Medulla oblongata (tissue), 1 donor: ENCODE data around the gene UQCRQ.

Experiments
- DNase-seq: peaks from one replicate; pipeline ENCODE4 v3.0.0-alpha.2; 2015; ENCODE audit errors: extremely low spot score

Gene UQCRQ

DNA sequence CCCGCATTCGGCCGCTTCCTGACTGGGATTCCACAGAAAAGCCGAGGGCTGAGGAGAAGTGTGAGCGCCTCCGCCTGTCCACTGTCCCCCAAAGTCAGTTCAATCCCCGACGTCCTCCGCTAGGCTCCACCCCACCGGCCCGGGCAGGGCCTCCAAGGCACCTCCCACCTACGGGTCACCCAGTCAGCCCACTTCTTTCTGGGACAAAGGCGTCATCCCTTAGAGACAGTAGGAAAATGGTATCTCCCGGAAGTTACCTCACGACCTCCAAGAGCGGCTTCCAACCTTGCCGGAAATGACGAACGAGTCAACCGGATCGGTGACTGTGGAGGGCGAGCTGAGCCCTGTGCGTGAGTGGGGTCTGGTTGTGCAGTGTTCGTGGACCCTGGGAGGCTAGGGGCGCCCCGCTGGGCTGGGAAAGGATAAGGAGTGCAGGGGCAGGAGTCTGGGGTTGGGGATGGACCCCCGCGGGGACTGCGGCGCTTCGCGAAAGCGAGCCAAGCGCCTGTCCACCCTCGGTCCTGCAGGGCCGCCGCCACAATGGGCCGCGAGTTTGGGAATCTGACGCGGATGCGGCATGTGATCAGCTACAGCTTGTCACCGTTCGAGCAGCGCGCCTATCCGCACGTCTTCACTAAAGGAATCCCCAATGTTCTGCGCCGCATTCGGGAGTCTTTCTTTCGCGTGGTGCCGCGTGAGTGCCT is at the start of gene UQCRQ, which contains the start of gene GDF9:
Gene UQCRQ, plus strand, starts transcription at position 301 of the 704 bp plus-strand sequence. Its CDS starts 240 bp downstream, at position 541.
Gene GDF9, minus strand, starts transcription at position 128 of the 704 bp plus-strand sequence. CDS start 1,936 bp downstream, outside the sequence.
- DNase-seq: peak; percentile 100

DNA sequence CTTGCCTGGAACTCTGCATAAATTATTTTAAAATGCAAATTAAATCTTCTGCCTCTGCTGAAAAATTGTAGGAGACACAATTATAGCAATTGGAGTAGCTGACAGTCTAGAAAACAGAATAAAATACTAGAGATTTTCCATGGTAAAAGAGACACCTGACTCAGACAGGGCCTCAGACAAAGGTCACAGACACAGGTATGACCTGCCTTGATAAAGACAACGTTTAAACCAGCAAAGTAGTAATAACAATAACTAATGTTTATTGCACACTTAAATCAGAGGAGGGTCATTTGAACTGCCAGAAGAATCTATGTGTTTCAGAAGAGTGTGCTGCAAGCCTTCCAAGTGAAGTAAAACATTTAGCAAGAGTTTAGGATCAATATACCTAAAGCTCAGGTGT is 49.4 kb upstream of the UQCRQ start:
- DNase-seq: no peak

DNA sequence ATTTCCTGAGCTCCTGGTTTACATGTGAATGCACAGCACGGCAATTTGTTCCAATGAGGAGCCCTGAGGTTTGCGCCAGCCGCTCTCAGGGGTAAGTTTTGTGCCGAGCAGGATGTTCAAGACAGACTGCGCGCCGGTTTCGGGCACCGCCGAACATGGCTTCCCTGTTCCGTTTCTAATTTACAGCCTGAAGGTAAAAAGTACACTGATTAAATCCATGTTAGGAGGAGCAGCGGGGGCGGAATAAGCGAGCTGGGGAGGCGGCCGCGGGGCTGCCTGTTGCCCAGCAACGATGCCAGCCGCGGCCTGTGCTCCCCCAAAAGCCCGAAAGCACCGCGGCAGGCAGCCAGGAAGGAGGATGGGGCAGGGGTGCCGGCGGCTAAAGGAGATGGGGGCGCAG is 47.0 kb upstream of the UQCRQ start:
- peak; percentile 34 for DNase-seq

DNA sequence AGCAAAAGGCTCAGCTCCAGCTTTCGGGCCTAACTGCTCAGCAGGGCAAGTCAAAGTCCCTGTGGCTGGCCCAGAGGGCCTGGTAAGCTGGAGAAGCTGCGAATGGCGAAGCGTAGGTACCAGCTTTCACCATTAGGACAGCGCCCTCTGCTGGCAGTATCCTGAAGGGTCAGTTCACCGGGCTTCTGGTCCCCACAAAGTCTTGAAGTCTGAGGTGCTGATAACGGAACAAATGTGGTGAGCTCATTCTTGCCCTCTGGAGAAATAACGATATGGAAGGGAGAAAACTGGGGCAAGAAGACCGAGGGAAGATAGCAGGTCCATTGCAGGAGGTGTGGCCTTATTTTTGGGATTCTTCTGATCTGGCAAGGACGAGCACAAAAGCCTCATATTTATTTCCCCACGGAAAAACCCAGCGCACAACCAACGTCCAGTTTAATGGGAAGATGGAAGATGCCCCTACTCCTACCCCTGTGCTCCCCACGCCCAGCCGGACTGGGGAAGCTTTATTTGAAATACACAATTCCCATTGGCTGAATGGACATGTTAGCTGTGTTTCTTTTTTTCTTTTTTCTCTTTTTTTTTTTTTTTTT is 46.2 kb upstream of the UQCRQ start:
- peak; percentile 99 for DNase-seq

DNA sequence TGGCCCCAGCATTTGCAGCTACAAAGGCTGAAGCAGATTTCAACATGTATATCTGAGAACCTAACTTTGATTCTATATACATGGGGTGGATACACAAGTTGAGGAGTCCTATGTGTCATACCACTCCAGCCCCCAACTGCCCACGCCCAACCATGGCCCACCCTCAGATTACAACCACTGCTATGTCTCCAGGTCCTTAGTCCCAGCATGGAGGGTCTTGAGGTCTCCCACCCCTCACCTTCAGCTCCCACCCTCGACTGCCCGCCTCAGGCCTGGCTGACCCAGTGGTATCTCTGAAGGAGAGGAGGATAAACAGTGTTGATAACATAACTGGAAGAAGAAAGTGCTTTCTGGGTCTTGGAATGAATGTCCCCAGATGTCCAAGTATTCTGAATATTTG is 45.1 kb upstream of the UQCRQ start:
- no peak for DNase-seq

DNA sequence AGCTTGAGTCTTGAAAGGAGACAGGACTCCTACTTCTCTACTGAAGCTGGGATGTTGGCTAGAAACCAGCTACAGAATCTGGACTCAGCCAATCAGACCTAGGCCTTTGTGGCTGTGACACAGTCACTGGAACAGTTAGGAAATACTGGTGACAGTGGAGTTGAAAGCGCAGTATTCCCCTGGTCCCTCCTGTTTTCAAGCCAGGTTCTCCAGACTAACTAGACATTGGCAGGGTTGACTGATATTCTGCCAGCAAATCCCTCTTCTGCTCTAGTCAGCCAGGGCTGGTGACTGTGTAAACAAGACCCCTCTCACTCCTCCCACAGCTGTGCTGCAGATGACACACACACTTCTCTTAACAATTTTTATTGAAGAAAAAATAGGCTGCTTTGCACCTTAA is 44.7 kb upstream of the UQCRQ start:
- DNase-seq: peak; percentile 87

DNA sequence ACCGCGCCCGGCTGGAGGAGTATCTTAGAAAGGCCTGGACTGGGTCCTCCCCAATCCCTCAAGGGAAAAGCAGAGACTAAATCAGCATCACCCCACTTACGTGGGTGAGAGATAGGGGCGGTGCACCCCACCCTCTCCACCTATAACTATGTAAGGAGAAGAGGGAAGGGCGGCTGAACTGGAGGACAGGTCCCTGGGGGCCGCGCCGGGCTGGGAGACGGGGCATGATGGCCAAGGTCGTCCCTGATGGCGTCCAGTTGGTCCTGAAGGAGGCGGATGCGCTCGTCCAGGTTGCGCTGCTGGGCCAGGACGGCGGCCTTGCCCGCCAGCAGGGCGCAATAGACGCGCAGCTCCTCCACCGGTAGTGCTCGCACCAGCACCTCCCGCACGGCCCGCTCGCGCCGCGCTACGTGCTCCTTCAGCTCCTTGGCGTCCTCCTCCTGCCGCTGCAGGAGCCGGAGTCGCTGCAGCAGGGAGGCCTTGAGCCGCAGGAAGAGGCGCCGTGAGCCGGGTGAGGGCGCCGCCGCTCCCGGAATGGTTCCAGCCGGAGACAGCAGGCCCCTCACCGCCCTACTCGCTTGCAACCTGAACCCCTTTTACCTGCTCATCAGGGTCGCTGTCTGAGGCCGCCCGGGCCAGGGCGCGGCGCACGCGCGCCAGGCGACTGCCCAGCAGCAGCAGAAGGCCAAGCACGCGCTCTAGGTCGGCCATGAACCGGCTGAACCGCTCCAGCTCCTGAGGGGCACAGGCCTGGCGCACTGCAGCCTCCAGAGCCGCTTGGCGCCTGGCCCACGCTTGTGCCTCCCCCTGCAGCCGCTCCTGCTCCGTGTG is 43.6 kb upstream of the UQCRQ start:
- no peak for DNase-seq

DNA sequence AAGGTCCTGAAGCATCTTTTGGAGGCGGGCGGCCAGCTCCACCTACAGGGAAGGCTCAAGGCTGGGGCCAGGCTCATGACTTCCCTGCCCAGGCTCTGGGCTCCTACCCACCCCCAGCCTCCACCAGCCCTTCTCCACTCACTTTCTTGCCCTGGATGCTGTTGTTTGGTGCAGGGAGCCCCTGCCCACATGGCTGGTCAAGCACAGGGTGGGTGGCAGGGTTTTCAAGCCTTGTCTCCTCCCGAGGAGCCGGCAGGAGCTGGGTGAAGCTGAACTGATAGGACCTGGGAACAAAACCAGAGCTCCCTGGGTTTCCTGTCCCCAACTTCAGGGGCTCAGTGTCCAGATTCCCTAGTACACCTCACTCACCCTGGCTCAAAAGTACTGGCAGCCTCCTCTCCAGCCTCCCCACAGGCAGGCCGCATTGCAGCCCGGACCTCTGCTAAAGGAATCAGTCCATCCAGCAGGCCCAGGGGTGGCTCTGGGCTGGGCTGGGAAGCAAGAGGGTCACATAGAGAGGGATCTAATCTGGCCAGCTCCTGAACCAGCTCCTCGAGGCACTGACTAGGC is 42.9 kb upstream of the UQCRQ start:
- peak; percentile 13 for DNase-seq

DNA sequence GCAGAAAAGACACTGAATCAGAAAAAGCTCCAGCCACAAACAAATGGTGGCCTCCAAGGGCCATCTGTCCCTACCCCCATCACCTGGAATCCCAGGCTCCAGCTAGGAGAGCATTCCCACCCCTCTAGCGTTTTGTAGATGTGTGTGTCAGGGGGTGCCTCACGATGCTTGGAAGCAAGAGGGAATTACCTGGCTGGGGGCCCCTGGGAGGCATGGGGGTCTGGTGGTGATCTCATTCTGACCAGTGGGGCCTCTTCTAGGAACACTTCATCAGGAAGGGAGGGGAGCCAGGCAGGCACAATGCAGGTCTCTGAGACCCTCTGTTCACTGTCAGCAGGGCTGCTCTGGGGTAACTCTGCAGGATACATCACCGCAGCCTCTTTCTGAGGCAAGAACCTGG is 42.0 kb upstream of the UQCRQ start:
- no peak for DNase-seq

DNA sequence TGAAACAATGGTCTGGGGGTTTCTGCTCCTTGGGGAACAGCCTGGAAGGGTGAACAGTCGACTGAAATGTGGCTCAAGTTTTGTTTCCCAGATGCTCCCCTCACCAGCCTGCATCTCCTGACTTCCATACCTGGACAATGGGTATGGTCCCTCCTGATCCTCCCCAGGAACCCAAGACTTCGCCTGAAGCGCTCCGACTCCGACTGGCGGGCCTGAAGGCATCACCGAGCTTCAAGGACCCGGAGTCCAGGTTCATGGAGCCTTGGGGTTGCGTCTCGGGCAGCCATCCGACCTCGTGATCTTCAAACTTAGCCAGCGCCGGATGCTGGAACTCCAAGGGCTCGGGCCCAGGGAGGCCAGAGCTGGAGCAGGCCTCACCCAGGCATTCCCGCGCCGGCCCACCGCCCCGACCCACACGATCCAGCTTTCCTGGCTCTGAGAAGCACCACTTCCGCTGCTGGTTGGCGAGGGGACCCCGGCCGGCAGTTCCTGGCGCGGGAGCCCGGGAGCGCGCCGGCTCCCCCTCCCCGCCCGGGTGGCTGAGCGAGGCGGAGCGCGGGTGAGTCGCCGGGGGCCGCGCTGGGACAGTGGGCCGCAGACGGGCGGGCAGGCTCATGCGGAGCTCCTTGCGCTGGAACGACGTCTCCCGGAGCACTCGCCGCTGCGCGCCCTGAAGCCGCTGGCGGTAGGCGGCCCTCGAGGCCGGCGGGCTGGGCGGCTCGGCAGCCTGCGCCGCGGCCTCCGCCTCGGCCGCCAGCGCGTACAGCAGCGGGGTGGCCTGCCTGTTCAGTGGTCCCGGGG is 41.2 kb upstream of the UQCRQ start:
- no peak for DNase-seq

DNA sequence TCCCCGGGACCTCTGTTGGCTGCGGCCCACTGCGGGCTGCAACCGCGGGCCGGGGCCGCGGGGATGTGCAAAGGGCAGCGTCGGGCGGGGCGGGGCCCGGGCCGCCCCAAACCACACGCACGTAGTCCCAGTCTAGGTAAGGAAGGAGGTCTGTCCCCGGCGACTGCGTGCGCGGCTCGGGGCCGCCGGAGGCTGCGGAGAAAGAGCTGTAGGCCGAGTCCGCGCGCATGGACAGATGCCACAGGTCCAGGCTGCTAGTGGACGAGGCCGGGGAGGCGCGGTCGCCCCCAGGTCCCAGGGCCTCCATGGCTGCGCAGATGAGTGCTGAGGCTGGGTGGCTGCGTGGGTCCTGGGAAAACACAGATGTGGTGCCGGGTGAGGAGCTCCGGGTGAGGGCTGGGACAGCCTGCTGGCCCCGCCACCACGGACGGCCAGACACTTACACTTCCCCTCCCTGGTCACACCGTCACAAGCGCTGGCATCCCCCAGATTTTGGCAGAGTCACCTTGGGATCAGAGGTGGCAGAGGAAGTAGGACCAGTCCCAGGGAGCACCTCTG is 40.5 kb upstream of the UQCRQ start:
- DNase-seq: no peak

DNA sequence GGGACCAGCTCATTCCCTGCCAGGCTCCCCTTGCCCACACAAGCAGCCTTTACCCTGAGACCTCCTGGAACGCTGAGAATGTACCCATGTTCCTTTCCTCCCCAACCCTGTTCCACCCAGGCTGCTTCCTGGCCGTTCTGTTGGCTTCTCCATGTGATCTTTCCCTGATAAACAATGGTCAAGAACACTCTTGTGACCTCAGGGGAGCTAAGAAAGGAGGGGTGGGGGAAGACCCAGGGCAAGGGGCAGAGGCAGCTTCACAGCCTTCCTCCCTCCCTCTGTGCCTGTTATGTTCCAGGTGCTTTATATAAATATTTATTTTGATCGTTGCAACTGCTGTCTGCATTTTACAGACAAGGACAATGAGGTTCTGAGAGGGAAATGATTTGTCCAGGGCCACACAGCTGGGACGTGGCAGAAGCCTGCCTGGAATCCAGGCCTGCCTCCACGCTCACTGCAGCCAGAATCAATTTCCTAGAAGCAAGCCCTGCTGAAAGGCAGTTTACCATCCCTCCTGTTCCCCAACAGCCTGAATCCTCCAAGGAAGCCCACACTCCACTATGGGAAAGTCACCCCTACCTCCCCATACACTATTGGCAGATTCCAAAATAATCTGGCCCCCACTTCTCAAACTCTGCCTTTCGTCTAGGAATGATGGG is 39.9 kb upstream of the UQCRQ start:
- peak; percentile 18 for DNase-seq

DNA sequence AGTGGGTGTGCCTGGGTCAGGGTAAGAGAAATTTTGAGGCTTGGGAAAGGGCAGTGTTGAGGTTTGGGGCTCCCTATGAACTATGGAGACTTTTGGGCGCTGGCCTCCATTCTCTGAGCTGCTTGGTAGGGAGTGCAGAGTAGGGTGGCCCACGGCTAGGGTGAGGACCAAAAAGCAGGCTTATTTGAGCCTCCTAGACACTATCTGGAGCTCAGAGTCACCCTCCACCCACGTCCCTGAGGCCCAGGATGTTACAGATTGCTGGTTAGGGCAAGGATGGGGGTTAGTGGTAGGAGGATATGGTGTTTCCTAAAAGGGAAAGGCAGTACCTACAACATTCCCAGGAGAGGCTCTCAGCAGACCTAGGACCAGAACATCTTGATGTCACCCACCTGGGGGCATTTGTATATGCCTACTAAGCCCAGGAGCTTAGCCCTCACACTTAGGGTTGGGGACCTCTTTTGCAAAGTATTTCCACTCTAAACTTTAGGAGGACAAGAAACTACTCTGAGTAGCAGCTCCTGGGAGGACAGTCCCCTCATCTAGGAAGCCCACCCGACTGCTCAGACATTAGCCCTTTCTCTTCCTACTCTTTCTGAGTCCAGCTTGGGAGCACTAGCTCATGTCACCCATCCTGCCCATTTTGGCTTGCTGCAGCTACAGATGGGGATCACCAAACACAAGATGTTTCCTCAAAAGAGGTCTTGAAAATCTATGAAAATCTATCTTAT is 38.3 kb upstream of the UQCRQ start:
- no peak for DNase-seq

DNA sequence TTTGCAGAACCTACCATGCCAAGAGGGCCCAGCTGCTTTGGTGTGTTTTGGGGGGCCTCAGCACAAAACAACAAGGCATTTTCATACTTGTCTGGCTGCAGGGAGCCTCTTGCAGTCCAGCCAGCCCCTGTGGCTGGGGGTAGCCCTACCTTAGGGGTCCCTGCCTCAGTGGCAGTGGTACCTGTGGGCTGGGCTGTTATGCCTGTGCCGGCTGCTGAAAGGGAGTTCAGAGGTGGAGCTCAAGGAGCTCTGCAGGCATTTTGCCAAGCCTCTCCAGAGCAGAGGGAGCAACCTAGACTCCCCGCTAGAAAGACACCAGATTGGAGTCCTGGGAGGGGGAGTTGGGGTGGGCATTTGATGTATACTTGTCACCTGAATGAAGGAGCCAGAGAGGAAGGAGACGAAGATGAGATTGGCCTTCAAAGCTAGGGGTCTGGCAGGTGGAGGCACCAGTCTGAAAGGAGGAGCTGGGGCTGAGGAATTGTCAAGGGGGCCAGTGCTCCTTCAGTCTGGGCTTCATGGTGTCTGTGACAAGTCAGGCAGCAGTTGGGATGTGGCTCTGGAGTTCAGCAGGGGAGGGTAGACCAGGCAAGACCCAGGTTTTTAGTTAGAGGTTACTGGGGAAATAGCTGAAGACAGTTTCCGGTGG is 37.5 kb upstream of the UQCRQ start:
- DNase-seq: no peak

DNA sequence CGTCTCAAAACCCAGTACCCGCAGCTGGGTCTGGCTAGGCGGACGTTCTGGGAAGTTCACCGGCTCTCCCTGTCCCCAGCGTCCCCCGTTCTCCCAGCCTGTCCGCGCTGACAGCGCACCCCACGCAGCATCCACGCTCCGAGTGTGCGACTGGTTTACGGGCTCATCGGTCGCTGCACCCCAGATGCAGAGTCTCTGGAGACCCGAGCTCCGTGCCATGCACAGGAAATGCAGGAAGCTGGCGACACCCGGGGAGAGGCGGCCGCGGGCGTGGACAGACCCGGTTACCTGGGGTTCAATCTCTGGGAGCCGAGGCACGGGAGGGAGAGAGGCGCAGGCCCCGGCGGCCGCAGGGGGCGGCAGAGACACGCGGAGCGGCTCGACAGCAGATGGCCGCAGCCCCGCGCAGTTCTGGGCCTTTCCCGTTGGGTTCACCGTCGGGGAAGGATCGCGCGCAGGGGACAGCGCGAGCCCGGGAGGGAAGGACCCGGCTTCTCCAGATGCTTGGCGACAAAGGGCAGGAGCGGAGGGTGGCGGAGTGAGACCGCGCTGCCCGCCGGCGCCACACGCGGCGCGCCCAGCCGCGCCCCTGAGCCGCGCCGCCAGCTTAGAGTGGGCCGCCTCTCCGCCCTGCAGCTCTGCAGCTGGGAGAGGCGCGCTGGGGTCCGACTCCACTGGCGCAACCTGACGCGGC is 36.6 kb upstream of the UQCRQ start:
- peak; percentile 80 for DNase-seq

DNA sequence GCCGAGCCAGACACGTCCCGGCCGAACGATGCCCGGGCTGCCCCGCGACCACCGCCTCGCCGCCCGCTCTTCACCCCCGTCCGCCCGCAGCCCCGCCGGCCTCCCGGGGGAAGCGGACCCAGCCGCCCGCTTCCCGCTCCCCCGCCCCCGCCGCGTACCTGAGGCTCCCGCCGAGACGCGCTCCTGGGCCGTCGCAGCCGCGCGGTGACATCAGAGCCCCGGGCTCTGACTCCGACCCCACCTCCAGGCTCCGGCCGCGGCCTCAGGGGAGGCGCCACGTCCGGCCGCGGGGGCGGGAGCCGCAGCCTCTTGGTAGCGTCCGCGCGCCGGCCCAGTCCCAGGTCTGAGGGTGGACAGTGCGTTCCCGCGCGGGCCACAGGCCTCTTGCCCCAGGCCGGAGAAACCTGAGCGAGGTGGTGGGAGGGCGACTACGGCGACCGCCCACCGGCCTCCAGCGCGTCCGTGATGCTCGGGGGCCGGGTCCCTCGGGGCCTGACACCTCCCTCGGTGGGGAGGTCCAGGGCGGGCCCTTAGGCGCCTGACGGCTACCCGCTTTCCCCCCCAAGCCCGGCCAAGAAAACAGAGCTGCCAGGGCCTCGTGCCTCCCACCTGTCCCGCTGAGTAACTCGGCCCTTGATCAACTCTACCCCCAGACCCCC is 35.9 kb upstream of the UQCRQ start, which contains the start of gene SHROOM1:
Gene SHROOM1, minus strand, starts transcription at position 212 of the 659 bp plus-strand sequence. CDS start 4,507 bp downstream, outside the sequence.
- no peak for DNase-seq

DNA sequence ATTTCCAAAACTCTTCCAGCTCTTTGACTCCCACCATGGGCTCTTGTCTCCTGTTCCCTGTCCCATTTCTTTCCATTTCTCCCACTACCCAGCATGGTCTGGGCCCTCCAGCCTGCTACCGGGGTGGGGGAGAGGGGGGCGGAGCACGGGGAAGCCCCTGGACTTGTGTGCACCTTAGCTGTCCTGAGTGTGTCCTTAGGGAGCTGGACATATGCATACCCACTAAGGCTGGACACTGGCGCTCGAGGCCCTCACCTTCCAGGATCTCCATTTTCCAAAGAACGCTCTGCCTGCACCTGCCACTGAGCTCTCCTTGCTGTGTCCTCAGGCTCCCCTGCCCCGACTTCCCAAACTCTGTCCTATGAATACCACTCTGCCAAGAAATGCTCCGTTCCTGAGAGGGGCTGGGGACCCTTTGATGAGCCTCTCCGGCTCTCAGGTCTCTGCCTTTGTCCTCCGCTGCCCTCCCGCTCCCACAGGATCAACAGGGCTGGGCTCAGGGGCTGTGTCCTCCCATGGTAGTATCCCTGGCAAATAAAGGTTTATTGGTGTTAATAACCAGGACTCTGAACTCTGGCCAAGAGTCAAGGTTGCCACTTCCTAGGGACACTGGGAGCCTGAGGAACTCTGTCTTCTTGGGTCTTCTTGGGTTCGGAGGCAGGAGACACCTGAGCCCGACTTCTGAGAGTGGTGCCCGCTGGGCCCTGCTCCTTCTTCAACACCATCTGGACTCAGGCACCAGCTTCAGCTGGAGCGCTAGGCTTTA is 35.2 kb upstream of the UQCRQ start:
- DNase-seq: no peak
